ENCODE results near the gene PRKCA.
"Not testable (repeated sequence)": the region's sequence is repeated elsewhere in the genome, so short reads cannot be mapped to it uniquely, and the experiment has no call there.

Gene PRKCA

GRCh38 chr17:66379544-66379943 is 77.1 kb downstream of the PRKCA start:
- DNase-seq (ENCODE audit: low read depth in 2 of 3, low spot score in 1 of 3), result no peak

- DNase-seq (ENCODE audit: low read depth in 2 of 3, low spot score in 1 of 3), result no peak
Observed at GRCh38 chr17:66379996-66380395, 77.6 kb downstream of the PRKCA start.

GRCh38 chr17:66381701-66382362 is 79.4 kb downstream of the PRKCA start:
- DNase-seq (ENCODE audit: low read depth in 2 of 3, low spot score in 1 of 3), result no peak

- DNase-seq (ENCODE audit: low read depth in 2 of 3, low spot score in 1 of 3), result no peak
Observed at GRCh38 chr17:66383333-66383732, 80.9 kb downstream of the PRKCA start.

- DNase-seq (ENCODE audit: low read depth in 2 of 3, low spot score in 1 of 3), result no peak
Observed at GRCh38 chr17:66386498-66387351, 84.3 kb downstream of the PRKCA start.

GRCh38 chr17:66387392-66387981 is 85.1 kb downstream of the PRKCA start:
- DNase-seq (ENCODE audit: low read depth in 2 of 3, low spot score in 1 of 3), result no peak

- DNase-seq (ENCODE audit: low read depth in 2 of 3, low spot score in 1 of 3), result no peak
Observed at GRCh38 chr17:66392783-66393437, 90.5 kb downstream of the PRKCA start.

GRCh38 chr17:66395961-66396360 is 93.5 kb downstream of the PRKCA start:
- no peak for DNase-seq (ENCODE audit: low read depth in 2 of 3, low spot score in 1 of 3)

GRCh38 chr17:66397486-66397885 is 95.1 kb downstream of the PRKCA start:
- no peak for DNase-seq (ENCODE audit: low read depth in 2 of 3, low spot score in 1 of 3)

GRCh38 chr17:66398059-66398458 is 95.6 kb downstream of the PRKCA start:
- DNase-seq (ENCODE audit: low read depth in 2 of 3, low spot score in 1 of 3), result no peak

GRCh38 chr17:66398617-66399016 is 96.2 kb downstream of the PRKCA start:
- no peak for DNase-seq (ENCODE audit: low read depth in 2 of 3, low spot score in 1 of 3)

GRCh38 chr17:66399441-66399840 is 97.0 kb downstream of the PRKCA start:
- no peak for DNase-seq (ENCODE audit: low read depth in 2 of 3, low spot score in 1 of 3)

- not testable (repeated sequence) for DNase-seq (ENCODE audit: low read depth in 2 of 3, low spot score in 1 of 3)
Observed at GRCh38 chr17:66400041-66400688, 97.8 kb downstream of the PRKCA start.

GRCh38 chr17:66400698-66401097 is 98.3 kb downstream of the PRKCA start:
- DNase-seq (ENCODE audit: low read depth in 2 of 3, low spot score in 1 of 3), result no peak

GRCh38 chr17:66401364-66401763 is 99.0 kb downstream of the PRKCA start:
- DNase-seq (ENCODE audit: low read depth in 2 of 3, low spot score in 1 of 3), result no peak

- no peak for DNase-seq (ENCODE audit: low read depth in 2 of 3, low spot score in 1 of 3)
Observed at GRCh38 chr17:66403846-66404556, 101.6 kb downstream of the PRKCA start.

- no peak for DNase-seq (ENCODE audit: low read depth in 2 of 3, low spot score in 1 of 3)
Observed at GRCh38 chr17:66405836-66406677, 103.6 kb downstream of the PRKCA start.

GRCh38 chr17:66406701-66407644 is 104.6 kb downstream of the PRKCA start:
- DNase-seq (ENCODE audit: low read depth in 2 of 3, low spot score in 1 of 3), result no peak

All from stimulated activated CD4-positive, alpha-beta T cell treated with anti-CD3 and anti-CD28 coated beads, Interleukin-12 subunit alpha, Interleukin-12 subunit beta, amount 100 ng/mL, for 48 hours (primary cell).